ENCODE data around the gene ATP13A3.

DNA sequence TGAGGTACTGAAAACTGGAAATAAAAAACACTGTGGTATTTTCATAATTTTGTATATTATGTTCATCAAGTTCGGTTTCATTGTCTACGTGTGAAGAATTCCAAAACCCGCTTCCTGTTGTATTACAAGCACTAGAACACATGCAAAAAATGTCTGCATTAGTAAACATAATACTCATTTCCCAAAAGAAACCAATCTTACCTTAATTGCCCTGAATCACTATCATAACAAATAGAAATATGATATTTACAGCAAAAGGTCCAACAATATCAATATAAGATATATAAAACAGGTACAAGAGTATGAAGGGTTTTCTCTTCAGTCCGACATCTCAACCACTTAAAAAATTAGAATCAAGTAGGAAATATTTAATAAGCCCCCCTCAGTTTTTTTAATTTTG is 61.4 kb downstream of the ATP13A3 start:
- no peak for TF ChIP-seq TOX (CRISPR knock-in tag; IDR thresholded peaks at IDR 0.05; ENCODE audit: borderline replicate concordance)
- TF ChIP-seq ZFP30 (CRISPR knock-in tag; IDR thresholded peaks at IDR 0.05) = no peak
- TF ChIP-seq CREB5 (CRISPR knock-in tag; IDR thresholded peaks at IDR 0.05; ENCODE audit: low read depth) = no peak
- no peak for TF ChIP-seq RARB (CRISPR knock-in tag; IDR thresholded peaks at IDR 0.05)
- TF ChIP-seq, protein P1, sequence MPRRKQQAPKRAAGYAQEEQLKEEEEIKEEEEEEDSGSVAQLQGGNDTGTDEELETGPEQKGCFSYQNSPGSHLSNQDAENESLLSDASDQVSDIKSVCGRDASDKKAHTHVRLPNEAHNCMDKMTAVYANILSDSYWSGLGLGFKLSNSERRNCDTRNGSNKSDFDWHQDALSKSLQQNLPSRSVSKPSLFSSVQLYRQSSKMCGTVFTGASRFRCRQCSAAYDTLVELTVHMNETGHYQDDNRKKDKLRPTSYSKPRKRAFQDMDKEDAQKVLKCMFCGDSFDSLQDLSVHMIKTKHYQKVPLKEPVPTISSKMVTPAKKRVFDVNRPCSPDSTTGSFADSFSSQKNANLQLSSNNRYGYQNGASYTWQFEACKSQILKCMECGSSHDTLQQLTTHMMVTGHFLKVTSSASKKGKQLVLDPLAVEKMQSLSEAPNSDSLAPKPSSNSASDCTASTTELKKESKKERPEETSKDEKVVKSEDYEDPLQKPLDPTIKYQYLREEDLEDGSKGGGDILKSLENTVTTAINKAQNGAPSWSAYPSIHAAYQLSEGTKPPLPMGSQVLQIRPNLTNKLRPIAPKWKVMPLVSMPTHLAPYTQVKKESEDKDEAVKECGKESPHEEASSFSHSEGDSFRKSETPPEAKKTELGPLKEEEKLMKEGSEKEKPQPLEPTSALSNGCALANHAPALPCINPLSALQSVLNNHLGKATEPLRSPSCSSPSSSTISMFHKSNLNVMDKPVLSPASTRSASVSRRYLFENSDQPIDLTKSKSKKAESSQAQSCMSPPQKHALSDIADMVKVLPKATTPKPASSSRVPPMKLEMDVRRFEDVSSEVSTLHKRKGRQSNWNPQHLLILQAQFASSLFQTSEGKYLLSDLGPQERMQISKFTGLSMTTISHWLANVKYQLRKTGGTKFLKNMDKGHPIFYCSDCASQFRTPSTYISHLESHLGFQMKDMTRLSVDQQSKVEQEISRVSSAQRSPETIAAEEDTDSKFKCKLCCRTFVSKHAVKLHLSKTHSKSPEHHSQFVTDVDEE (CRISPR knock-in tag; IDR thresholded peaks at IDR 0.05) = no peak
- no peak for TF ChIP-seq OSR1 (CRISPR knock-in tag; IDR thresholded peaks at IDR 0.05)
- no peak for TF ChIP-seq ZNF8 (CRISPR knock-in tag; IDR thresholded peaks at IDR 0.05)
- TF ChIP-seq TCF4 (CRISPR knock-in tag; IDR thresholded peaks at IDR 0.05; ENCODE audit: borderline replicate concordance) = no peak
- TF ChIP-seq, protein P2, sequence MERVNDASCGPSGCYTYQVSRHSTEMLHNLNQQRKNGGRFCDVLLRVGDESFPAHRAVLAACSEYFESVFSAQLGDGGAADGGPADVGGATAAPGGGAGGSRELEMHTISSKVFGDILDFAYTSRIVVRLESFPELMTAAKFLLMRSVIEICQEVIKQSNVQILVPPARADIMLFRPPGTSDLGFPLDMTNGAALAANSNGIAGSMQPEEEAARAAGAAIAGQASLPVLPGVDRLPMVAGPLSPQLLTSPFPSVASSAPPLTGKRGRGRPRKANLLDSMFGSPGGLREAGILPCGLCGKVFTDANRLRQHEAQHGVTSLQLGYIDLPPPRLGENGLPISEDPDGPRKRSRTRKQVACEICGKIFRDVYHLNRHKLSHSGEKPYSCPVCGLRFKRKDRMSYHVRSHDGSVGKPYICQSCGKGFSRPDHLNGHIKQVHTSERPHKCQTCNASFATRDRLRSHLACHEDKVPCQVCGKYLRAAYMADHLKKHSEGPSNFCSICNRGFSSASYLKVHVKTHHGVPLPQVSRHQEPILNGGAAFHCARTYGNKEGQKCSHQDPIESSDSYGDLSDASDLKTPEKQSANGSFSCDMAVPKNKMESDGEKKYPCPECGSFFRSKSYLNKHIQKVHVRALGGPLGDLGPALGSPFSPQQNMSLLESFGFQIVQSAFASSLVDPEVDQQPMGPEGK (CRISPR knock-in tag; IDR thresholded peaks at IDR 0.05; ENCODE audit: borderline replicate concordance) = no peak
- TF ChIP-seq, protein P3, sequence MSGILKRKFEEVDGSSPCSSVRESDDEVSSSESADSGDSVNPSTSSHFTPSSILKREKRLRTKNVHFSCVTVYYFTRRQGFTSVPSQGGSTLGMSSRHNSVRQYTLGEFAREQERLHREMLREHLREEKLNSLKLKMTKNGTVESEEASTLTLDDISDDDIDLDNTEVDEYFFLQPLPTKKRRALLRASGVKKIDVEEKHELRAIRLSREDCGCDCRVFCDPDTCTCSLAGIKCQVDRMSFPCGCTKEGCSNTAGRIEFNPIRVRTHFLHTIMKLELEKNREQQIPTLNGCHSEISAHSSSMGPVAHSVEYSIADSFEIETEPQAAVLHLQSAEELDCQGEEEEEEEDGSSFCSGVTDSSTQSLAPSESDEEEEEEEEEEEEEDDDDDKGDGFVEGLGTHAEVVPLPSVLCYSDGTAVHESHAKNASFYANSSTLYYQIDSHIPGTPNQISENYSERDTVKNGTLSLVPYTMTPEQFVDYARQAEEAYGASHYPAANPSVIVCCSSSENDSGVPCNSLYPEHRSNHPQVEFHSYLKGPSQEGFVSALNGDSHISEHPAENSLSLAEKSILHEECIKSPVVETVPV (CRISPR knock-in tag; IDR thresholded peaks at IDR 0.05) = no peak
- no peak for TF ChIP-seq ARNTL (CRISPR knock-in tag; IDR thresholded peaks at IDR 0.05; ENCODE audit: borderline replicate concordance, low read depth)
- no peak for TF ChIP-seq ZNF70 (CRISPR knock-in tag; IDR thresholded peaks at IDR 0.05)
